MCF 10A (cell line): ENCODE results near the gene ERC2. TPM values are rescaled to one million over a fixed set of nuclear protein-coding genes. Genes with fewer than 3 reads are reported as not detected.
A peak's percentile ranks its signal among the peaks of the same experiment; 100 is the strongest.

Source experiments
- BruUV-seq: library from RNA; stranded (reverse); fragments of 400-500 nt; replicated peaks from 2 replicates; lab custom pipeline; 2021; lab: Mats Ljungman, UMichigan
- CTCF ChIA-PET: fragments of 300-600 bp; sonication (Branson Sonifier 250); formaldehyde crosslinking; extraction: SDS; loops from one replicate; lab custom pipeline; 2021; ENCODE audit warnings: antibody characterized with exemption, inconsistent platforms; lab: Yijun Ruan, JAX
- POLR2A ChIA-PET: fragments of 300-600, 350-650 bp; sonication (Branson Sonifier 250); formaldehyde crosslinking; extraction: SDS; loops from one replicate; lab custom pipeline; 2020; ENCODE audit warnings: antibody characterized with exemption, inconsistent platforms; lab: Yijun Ruan, JAX
- DNase-seq: peaks from one replicate; pipeline ENCODE4 v3.0.0-alpha.2; 2018; ENCODE audit not compliant: unreplicated experiment
- H3K27ac Mint-ChIP-seq: one replicate; pipeline ENCODE4 v1.8.0; 2022; ENCODE audit warnings: mild to moderate bottlenecking, low read depth, mixed read lengths; ENCODE audit not compliant: unreplicated experiment
- H3K27me3 Mint-ChIP-seq: one replicate; pipeline ENCODE4 v1.8.0; 2022; ENCODE audit warnings: mixed read lengths; ENCODE audit not compliant: insufficient read depth, unreplicated experiment
- H3K36me3 Mint-ChIP-seq: one replicate; pipeline ENCODE4 v1.8.0; 2022; ENCODE audit warnings: mild to moderate bottlenecking, moderate library complexity, mixed read lengths; ENCODE audit not compliant: insufficient read depth, unreplicated experiment
- H3K4me1 Mint-ChIP-seq: one replicate; pipeline ENCODE4 v1.8.0; 2022; ENCODE audit warnings: mixed read lengths; ENCODE audit not compliant: insufficient read depth, unreplicated experiment
- H3K4me3 Mint-ChIP-seq: one replicate; pipeline ENCODE4 v1.8.0; 2022; ENCODE audit warnings: mild to moderate bottlenecking, moderate library complexity, mixed read lengths; ENCODE audit not compliant: unreplicated experiment
- H3K9me3 Mint-ChIP-seq: one replicate; pipeline ENCODE4 v1.8.0; 2022; ENCODE audit warnings: mixed read lengths; ENCODE audit not compliant: unreplicated experiment
- CTCF ChIP-seq: fragments of 200-600 bp; IDR thresholded peaks from one replicate; pipeline ENCODE4 v1.8.0; 2022; ENCODE audit warnings: antibody characterized with exemption, mild to moderate bottlenecking; ENCODE audit not compliant: unreplicated experiment
- intact Hi-C: fragments of 100-400 bp; cut with micrococcal nuclease; formaldehyde crosslinking; loops from 2 replicates; pipeline ENCODE4 v1.14.1; 2022
- total RNA-seq: library from RNA; stranded (reverse); gene quantifications from 2 replicates; pipeline ENCODE4 v1.2.3, GENCODE V29; 2022

Gene ERC2
- total RNA-seq, 1 experiment from 2014 or later, result 0.42 TPM

DNA sequence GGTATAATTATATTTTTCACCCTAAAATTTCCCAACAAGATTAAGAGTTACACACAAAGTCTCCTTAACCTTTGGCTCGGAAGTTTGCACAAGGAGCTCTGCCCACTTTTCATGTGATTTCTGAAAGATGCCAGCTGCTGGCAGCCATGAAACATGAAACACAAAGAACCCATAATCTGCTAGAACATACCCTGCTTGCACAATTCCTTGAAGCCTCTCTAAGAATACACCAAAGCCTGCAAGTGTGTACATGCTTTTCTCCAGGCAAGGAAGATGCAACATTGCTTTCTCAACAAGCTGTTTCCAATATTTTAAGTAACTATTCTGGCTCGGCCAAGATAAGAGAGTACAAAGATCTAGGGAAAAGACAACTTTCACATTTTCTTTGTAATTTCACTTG, 799.1 kb downstream of the ERC2 start:
- BruUV-seq, result no TSS peak
- Mint-ChIP-seq H3K36me3 (no peaks in the 10 kb centered on the region), H3K9me3 (no peaks in the 10 kb centered on the region), H3K27me3 (no peaks in the 10 kb centered on the region), H3K27ac (no peak overlapping the region), H3K4me3 (no peak overlapping the region), H3K4me1 (peaks cover 13% of the 10 kb centered on the region)
- intact Hi-C loops, result no loop called here
- ChIA-PET CTCF (interaction anchor here (0.6 to 2.5 kb wide), 3 partner anchors 13 to 77 kb away, joined by 4 to 6 read pairs (median 6); no protein-coding TSS in a partner anchor), POLR2A (interaction anchor here (0.6 to 2.8 kb wide), 13 partner anchors 9 to 821 kb away, joined by 3 to 11 read pairs (median 3); partner anchors contain the start of gene WNT5A)
- TF ChIP-seq CTCF, result no peak
- peak; percentile 74 for DNase-seq

GRCh38 chr3:55668359-55668758, 799.9 kb downstream of the ERC2 start:
- H3K27me3 Mint-ChIP-seq, result no peaks in the 10 kb centered on the region
- no peak for TF ChIP-seq CTCF
- intact Hi-C loops, result no loop called here
- H3K36me3 Mint-ChIP-seq, result no peaks in the 10 kb centered on the region
- ChIA-PET CTCF (interaction anchor here (0.6 to 2.5 kb wide), 3 partner anchors 14 to 144 kb away, joined by 4 to 6 read pairs (median 4); no protein-coding TSS in a partner anchor), POLR2A (interaction anchor here (1.2 to 2.8 kb wide), 5 partner anchors 8 to 181 kb away, joined by 3 to 11 read pairs (median 6); partner anchors contain the start of gene WNT5A)
- H3K9me3 Mint-ChIP-seq, result no peaks in the 10 kb centered on the region
- BruUV-seq, result no TSS peak
- no peak for DNase-seq
- no peak overlapping the region for H3K4me3 Mint-ChIP-seq
- no peak overlapping the region for H3K27ac Mint-ChIP-seq
- peaks cover 13% of the 10 kb centered on the region for H3K4me1 Mint-ChIP-seq

- BruUV-seq, result no TSS peak
- Mint-ChIP-seq H3K27me3 (no peaks in the 10 kb centered on the region), H3K9me3 (no peaks in the 10 kb centered on the region), H3K27ac (no peak overlapping the region), H3K4me1 (peaks cover 18% of the 10 kb centered on the region), H3K4me3 (no peak overlapping the region), H3K36me3 (no peaks in the 10 kb centered on the region)
- intact Hi-C loops, result no loop called here
- POLR2A ChIA-PET, result no interaction called here
- DNase-seq, result no peak
- TF ChIP-seq CTCF, result no peak
- CTCF ChIA-PET, result interaction anchor here (0.7 kb wide), 1 partner anchor 31 kb away, joined by 3 read pairs; no protein-coding TSS in a partner anchor
Measured at GRCh38 chr3:55664387-55664786, 803.9 kb downstream of the ERC2 start.

DNA sequence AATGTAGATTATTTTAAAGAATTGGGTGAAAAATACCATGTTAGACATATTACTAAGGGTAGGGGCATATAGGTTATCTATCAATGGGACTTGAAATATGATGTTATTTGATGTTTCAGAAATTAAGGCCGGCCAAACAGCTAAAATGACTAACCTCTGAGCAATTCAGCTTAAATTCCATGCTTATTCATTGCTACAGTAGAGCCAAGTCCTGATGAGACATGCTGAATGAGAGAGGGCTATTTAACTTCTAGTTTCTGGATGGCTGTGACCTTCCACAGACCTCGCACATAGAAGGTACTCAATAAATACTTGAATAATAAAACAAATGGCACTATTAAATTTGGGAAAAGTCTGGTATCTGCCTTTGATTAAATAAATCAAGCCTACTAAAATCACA, 805.6 kb downstream of the ERC2 start:
- H3K27me3 Mint-ChIP-seq, result no peaks in the 10 kb centered on the region
- peak; percentile 22 for DNase-seq
- H3K27ac Mint-ChIP-seq, result no peak overlapping the region
- intact Hi-C loops, result no loop called here
- H3K9me3 Mint-ChIP-seq, result no peaks in the 10 kb centered on the region
- POLR2A ChIA-PET, result interaction anchor here (0.6 to 1.3 kb wide), 2 partner anchors 15 to 21 kb away, joined by 3 read pairs; no protein-coding TSS in a partner anchor
- TF ChIP-seq CTCF, result no peak
- no peaks in the 10 kb centered on the region for H3K36me3 Mint-ChIP-seq
- peaks cover 10% of the 10 kb centered on the region for H3K4me1 Mint-ChIP-seq
- BruUV-seq, result no TSS peak
- H3K4me3 Mint-ChIP-seq, result no peak overlapping the region
- CTCF ChIA-PET, result interaction anchor here (0.8 to 1.3 kb wide), 2 partner anchors 22 to 59 kb away, joined by 3 to 5 read pairs; no protein-coding TSS in a partner anchor
